Testis (tissue), 3 donors: Measurements from ENCODE around the gene CIB4. TPM values are rescaled to one million over a fixed set of nuclear protein-coding genes. Genes with fewer than 3 reads are reported as not detected.

ENCODE experiments used
- DNase-seq: peaks from one replicate; pipeline ENCODE4 v3.0.0-alpha.2; 2019
- H3K27ac ChIP-seq, 2 donors: fragments of 200-600 bp; sonication (generic); one replicate each; pipeline ENCODE4 v1.5.1; 2019
- H3K27me3 ChIP-seq: fragments of 200-600 bp; sonication (generic); one replicate; pipeline ENCODE4 v1.5.1; 2019
- H3K36me3 ChIP-seq: fragments of 200-600 bp; sonication (generic); one replicate; pipeline ENCODE4 v1.5.1; 2017; ENCODE audit warnings: low read depth; ENCODE audit errors: missing control alignments
- H3K4me1 ChIP-seq: fragments of 200-600 bp; sonication (generic); one replicate; pipeline ENCODE4 v1.5.1; 2019
- H3K4me3 ChIP-seq, 2 donors: fragments of 200-600 bp; sonication (generic); one replicate each; pipeline ENCODE4 v1.5.1; 2017 to 2019
- H3K9me3 ChIP-seq: fragments of 200-600 bp; sonication (generic); one replicate; pipeline ENCODE4 v1.5.1; 2017
- CTCF ChIP-seq, 3 experiments: fragments of 450-650 bp in 2 of 3; fragments of 200-600 bp in 1 of 3; sonication (generic) in 1 of 3; IDR thresholded peaks; one replicate each; pipeline ENCODE4 v1.5.1; 2016 to 2019; ENCODE audit warnings: antibody characterized with exemption in 3 of 3, mild to moderate bottlenecking in 2 of 3, moderate library complexity in 1 of 3
- POLR2A ChIP-seq: fragments of 450-650 bp; IDR thresholded peaks from one replicate; pipeline ENCODE4 v1.6.1; 2017; ENCODE audit warnings: antibody characterized with exemption, mild to moderate bottlenecking, moderate library complexity
- whole genome bisulfite sequencing, 2 donors: methylation state at CpG; one replicate each; pipeline ENCODE4 v1.1.5; 2018; 5-methylcytosine and 5-hydroxymethylcytosine counted together
- intact Hi-C: fragments of 100-400 bp; cut with DNase I; formaldehyde crosslinking; loops from one replicate; pipeline ENCODE4 v1.15.1; 2023; ENCODE audit warnings: low total_unique reads
- polyA plus RNA-seq: library from polyadenylated mRNA; stranded (reverse); fragments of 350-450 nt; fragmentation: Illumina TruSeq; extraction: RNeasy Lipid Tissue Mini Kit (QIAGEN cat#74804); gene quantifications from one replicate; pipeline ENCODE4 v1.2.3, GENCODE V29; 2014; ENCODE audit warnings: low read depth, low replicate concordance; ENCODE audit not compliant: insufficient read depth
- total RNA-seq, 2 donors: library from RNA; depleted of rRNA; stranded (reverse); fragments of >200 nt; gene quantifications; one replicate each; pipeline ENCODE4 v1.2.3, GENCODE V29; 2016

CIB4 gene
- total and polyA plus RNA-seq, 3 donors from 2014 or later, result 7.5 to 30.6 (median 8.7) TPM

GRCh38 chr2:26613241-26614215 lies 27.6 kb downstream of the CIB4 start:
- Histone ChIP-seq H3K9me3 (no peaks in the 10 kb centered on the region), H3K4me1 (peaks cover 24% of the 10 kb centered on the region), H3K4me3 (no peak overlapping the region), H3K27ac (no peak overlapping the region), H3K27me3 (no peaks in the 10 kb centered on the region), H3K36me3 (no peaks in the 10 kb centered on the region)
- intact Hi-C loops, result no loop called here
- WGBS, 2 donors, result 60 to 61% methylated on average over 4 to 13 of the region's 13 CpGs
- TF ChIP-seq POLR2A (no peak), CTCF (IDR thresholded peaks at IDR 0.05) (no peak)
- DNase-seq, result peak; percentile 75

GRCh38 chr2:26612522-26613240 lies 28.5 kb downstream of the CIB4 start:
- H3K4me1 ChIP-seq, result peaks cover 24% of the 10 kb centered on the region
- H3K27ac ChIP-seq, result no peak overlapping the region
- no peaks in the 10 kb centered on the region for H3K36me3 ChIP-seq
- peak; percentile 34 for DNase-seq
- TF ChIP-seq POLR2A (no peak), CTCF (IDR thresholded peaks at IDR 0.05) (no peak)
- no peak overlapping the region for H3K4me3 ChIP-seq
- intact Hi-C loops, result no loop called here
- H3K27me3 ChIP-seq, result no peaks in the 10 kb centered on the region
- 44 to 49% methylated on average over 5 to 8 of the region's 8 CpGs for WGBS, 2 donors
- no peaks in the 10 kb centered on the region for H3K9me3 ChIP-seq

GRCh38 chr2:26612034-26612433 lies 29.1 kb downstream of the CIB4 start:
- Histone ChIP-seq H3K27me3 (no peaks in the 10 kb centered on the region), H3K9me3 (no peaks in the 10 kb centered on the region), H3K36me3 (no peaks in the 10 kb centered on the region), H3K4me1 (peaks cover 24% of the 10 kb centered on the region), H3K27ac (no peak overlapping the region), H3K4me3 (no peak overlapping the region)
- intact Hi-C loops, result no loop called here
- 91 to 98% methylated on average over 2 of the region's 2 CpGs for WGBS, 2 donors
- no peak for TF ChIP-seq POLR2A
- TF ChIP-seq CTCF (IDR thresholded peaks at IDR 0.05), result no peak
- DNase-seq, result no peak

GRCh38 chr2:26610504-26611335 lies 30.4 kb downstream of the CIB4 start:
- no peak overlapping the region for H3K27ac ChIP-seq
- H3K36me3 ChIP-seq, result no peaks in the 10 kb centered on the region
- no peaks in the 10 kb centered on the region for H3K9me3 ChIP-seq
- H3K4me1 ChIP-seq, result peaks cover 20% of the 10 kb centered on the region
- intact Hi-C loops, result no loop called here
- TF ChIP-seq POLR2A (no peak), CTCF (IDR thresholded peaks at IDR 0.05) (no peak)
- WGBS, 2 donors, result 71 to 82% methylated on average over 7 of the region's 7 CpGs
- no peak for DNase-seq
- H3K4me3 ChIP-seq, result no peak overlapping the region
- H3K27me3 ChIP-seq, result no peaks in the 10 kb centered on the region
